Thoracic aorta (tissue), 2 donors: ENCODE results near the gene GNB1. TPM values are rescaled to one million over a fixed set of nuclear protein-coding genes. Genes with fewer than 3 reads are reported as not detected.

Experiments used
- ATAC-seq: fragments of 150-250 bp; one replicate; pipeline ENCODE4 v1.8.0; 2017; ENCODE audit warnings: low read depth; ENCODE audit not compliant: insufficient number of reproducible peaks, low FRiP score
- DNase-seq: peaks from one replicate; pipeline ENCODE4 v3.0.0-alpha.2; 2020; ENCODE audit warnings: low spot score
- H3K27ac ChIP-seq, 2 donors: fragments of 200-600 bp; sonication (generic); 1 replicate in 1 of 2; 2 replicates in 1 of 2; pipeline ENCODE4 v1.5.1; 2016; ENCODE audit warnings: mild to moderate bottlenecking in 2 of 2, moderate library complexity in 2 of 2
- H3K27me3 ChIP-seq: fragments of 200-600 bp; sonication (generic); replicated peaks from 2 replicates; pipeline ENCODE4 v1.6.0; 2016; ENCODE audit warnings: mild to moderate bottlenecking; ENCODE audit not compliant: insufficient read depth
- H3K36me3 ChIP-seq: fragments of 200-600 bp; sonication (generic); one replicate; pipeline ENCODE4 v1.5.1; 2016
- H3K4me1 ChIP-seq, 2 donors: fragments of 200-600 bp; sonication (generic); 1 replicate in 1 of 2; 2 replicates in 1 of 2; pipeline versions ENCODE4 v1.5.1 to v1.6.0; 2016; ENCODE audit warnings: low read depth in 2 of 2, mild to moderate bottlenecking in 1 of 2; ENCODE audit not compliant: control insufficient read depth in 1 of 2
- H3K4me3 ChIP-seq: fragments of 200-600 bp; sonication (generic); 2 replicates; pipeline ENCODE4 v1.5.1; 2016; ENCODE audit warnings: mild to moderate bottlenecking
- H3K9me3 ChIP-seq: fragments of 200-600 bp; sonication (generic); 2 replicates; pipeline ENCODE4 v1.5.1; 2016
- CTCF ChIP-seq: fragments of 200-600 bp; sonication (generic); IDR thresholded peaks from one replicate; pipeline ENCODE4 v1.5.1; 2019; ENCODE audit warnings: antibody characterized with exemption
- total RNA-seq, 2 donors: library from RNA; depleted of rRNA; stranded (reverse); fragments of >200 nt; gene quantifications; one replicate each; pipeline versions ENCODE4 v1.1.0 to v1.2.3, GENCODE V29; 2016

The GNB1 gene
- total RNA-seq, 2 donors from 2014 or later = 169 to 200 TPM

DNA sequence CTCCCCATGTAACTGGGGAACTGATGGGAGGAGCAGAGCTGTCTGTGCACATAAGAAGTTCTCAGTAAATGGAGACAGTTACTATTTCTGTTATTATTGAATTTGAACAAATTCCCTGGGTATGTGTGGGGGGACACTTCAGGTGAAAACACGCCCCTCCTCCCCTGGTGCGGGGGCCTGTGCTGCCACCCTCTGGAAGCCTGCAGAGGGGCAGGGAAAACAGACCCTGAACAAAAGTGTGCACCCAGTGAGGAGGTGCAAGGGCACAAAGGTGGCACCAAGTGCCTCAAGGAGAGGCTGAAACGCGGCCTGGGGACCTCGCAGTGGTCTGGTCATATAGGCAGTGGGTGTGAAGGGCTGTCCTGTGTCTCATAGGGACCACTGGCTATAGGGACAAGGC lies 94.4 kb downstream of the GNB1 start:
- DNase-seq = no peak
- H3K36me3 ChIP-seq = peaks cover 37% of the 10 kb centered on the region
- ATAC-seq = no peak
- no peaks in the 10 kb centered on the region for H3K27me3 ChIP-seq
- no peak for TF ChIP-seq CTCF
- no peaks in the 10 kb centered on the region for H3K9me3 ChIP-seq
- no peak overlapping the region for H3K4me3 ChIP-seq
- H3K27ac ChIP-seq = no peak overlapping the region
- no peaks in the 10 kb centered on the region for H3K4me1 ChIP-seq

DNA sequence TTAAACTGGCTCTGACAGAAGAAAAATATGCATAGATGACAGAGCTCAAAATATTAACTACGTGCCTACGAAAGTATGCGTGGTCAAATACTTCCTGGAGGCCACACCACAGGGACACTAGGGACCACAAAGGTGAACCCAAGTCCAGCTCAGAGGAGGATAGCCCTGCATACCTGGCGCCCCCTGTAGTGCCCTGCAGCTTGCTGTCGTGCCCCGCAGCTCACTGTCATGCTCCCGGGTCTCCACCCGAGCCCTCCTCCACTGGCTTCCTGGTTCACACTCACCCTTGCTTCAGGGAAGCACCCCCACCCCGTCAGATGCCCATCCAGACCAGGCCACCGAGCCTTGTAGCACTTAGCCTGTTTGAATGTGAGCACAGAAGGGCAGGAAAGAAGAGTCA lies 95.9 kb downstream of the GNB1 start:
- DNase-seq (no peak), ATAC-seq (no peak)
- Histone ChIP-seq H3K4me1 (no peaks in the 10 kb centered on the region), H3K36me3 (peaks cover 52% of the 10 kb centered on the region), H3K9me3 (no peaks in the 10 kb centered on the region), H3K27me3 (no peaks in the 10 kb centered on the region), H3K4me3 (no peak overlapping the region), H3K27ac (no peak overlapping the region)
- TF ChIP-seq CTCF = no peak

GRCh38 chr1:1793481-1794244 lies 97.2 kb downstream of the GNB1 start:
- Histone ChIP-seq H3K4me1 (peaks cover 0 to under 1% of the 10 kb centered on the region in 2 donors), H3K36me3 (peaks cover 62% of the 10 kb centered on the region), H3K27ac (no peak overlapping the region), H3K4me3 (no peak overlapping the region), H3K9me3 (no peaks in the 10 kb centered on the region), H3K27me3 (no peaks in the 10 kb centered on the region)
- no peak for TF ChIP-seq CTCF
- DNase-seq = no peak
- ATAC-seq = no peak

DNA sequence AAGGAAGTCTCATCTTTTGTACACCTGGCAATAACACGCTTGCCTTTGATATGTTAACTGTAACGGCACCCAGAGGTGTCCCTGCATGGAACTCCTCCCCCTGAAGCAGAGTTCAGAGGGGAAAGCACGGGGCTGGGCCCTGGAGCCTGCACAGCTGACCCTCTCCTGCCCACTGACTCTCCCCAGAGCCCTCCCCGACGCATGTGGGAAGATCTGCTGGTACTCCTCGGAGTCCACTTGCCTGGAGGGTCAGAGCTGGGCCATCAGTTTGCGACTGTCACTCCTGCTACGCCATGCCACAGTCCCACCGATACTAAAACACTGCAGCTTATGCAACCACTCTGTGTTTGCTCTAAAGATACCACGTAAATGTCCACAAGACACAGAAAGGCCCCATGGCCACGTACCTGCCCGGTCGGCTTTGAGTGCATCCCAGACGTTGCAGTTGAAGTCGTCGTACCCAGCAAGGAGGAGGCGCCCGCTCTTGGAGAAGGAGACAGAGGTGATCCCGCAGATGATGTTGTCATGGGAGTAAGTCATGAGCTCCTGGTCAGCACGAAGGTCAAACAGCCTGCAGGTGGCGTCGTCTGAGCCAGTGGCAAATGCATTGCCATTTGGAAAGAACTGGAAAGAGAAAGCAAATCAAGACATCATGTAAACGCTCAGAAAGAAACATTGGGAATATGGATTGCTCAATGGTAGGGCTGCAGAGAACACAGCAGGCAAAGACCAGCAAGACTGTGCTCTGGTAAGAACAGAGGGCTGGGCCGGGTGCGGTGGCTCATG lies 102.0 kb downstream of the GNB1 start:
- Histone ChIP-seq H3K4me3 (no peak overlapping the region), H3K9me3 (no peaks in the 10 kb centered on the region), H3K36me3 (peaks cover 67% of the 10 kb centered on the region), H3K27me3 (no peaks in the 10 kb centered on the region), H3K27ac (peak overlapping the region in 1 of 2 donors; percentile 23), H3K4me1 (peaks cover 0 to 11% of the 10 kb centered on the region in 2 donors)
- TF ChIP-seq CTCF = no peak
- DNase-seq (no peak), ATAC-seq (no peak)

- ATAC-seq = no peak
- DNase-seq = no peak
- no peaks in the 10 kb centered on the region for H3K9me3 ChIP-seq
- no peaks in the 10 kb centered on the region for H3K27me3 ChIP-seq
- H3K27ac ChIP-seq = peak overlapping the region in 1 of 2 donors; percentile 30
- TF ChIP-seq CTCF = no peak
- H3K4me3 ChIP-seq = no peak overlapping the region
- H3K36me3 ChIP-seq = peaks cover 63% of the 10 kb centered on the region
- H3K4me1 ChIP-seq = peaks cover 4 to 17% of the 10 kb centered on the region in 2 donors
These were observed 102.8 kb downstream of the GNB1 start for GRCh38 chr1:1788136-1788535.
